Gastrocnemius medialis (tissue), 4 donors: Measurements from ENCODE around the gene RAD51B. TPM values are rescaled to one million over a fixed set of nuclear protein-coding genes. Genes with fewer than 3 reads are reported as not detected.

Experiments used
- ATAC-seq, 2 donors: fragments of 150-250 bp; one replicate each; pipeline ENCODE4 v1.9.1; 2016
- DNase-seq, 2 donors: peaks; one replicate each; pipeline ENCODE4 v3.0.0-alpha.2; 2019
- H3K27ac ChIP-seq, 4 donors: fragments of 200-600 bp; sonication (generic); 1 replicate in 1 of 4; 2 replicates in 3 of 4; pipeline ENCODE4 v1.5.1; 2016 to 2018; ENCODE audit warnings: mild to moderate bottlenecking in 2 of 4, moderate library complexity in 1 of 4
- H3K27me3 ChIP-seq, 3 donors: fragments of 200-600 bp; sonication (generic) in 2 of 3; 1 replicate in 1 of 3; 2 replicates in 2 of 3; pipeline versions ENCODE4 v1.5.1 to v1.6.0; 2016 to 2019; ENCODE audit warnings: mild to moderate bottlenecking in 1 of 3, moderate library complexity in 1 of 3
- H3K36me3 ChIP-seq, 2 donors: fragments of 200-600 bp; sonication (generic) in 1 of 2; one replicate each; pipeline ENCODE4 v1.5.1; 2017 to 2018
- H3K4me1 ChIP-seq, 2 donors: fragments of 200-600 bp; sonication (generic) in 1 of 2; one replicate each; pipeline ENCODE4 v1.5.1; 2016 to 2017; ENCODE audit warnings: mild to moderate bottlenecking in 2 of 2
- H3K4me3 ChIP-seq, 4 donors: fragments of 200-600 bp; sonication (generic) in 3 of 4; 1 replicate in 1 of 4; 2 replicates in 3 of 4; pipeline ENCODE4 v1.5.1; 2016 to 2019; ENCODE audit warnings: mild to moderate bottlenecking in 2 of 4
- H3K9me3 ChIP-seq, 3 donors: fragments of 200-600 bp; sonication (generic) in 2 of 3; 1 replicate in 1 of 3; 2 replicates in 2 of 3; pipeline ENCODE4 v1.5.1; 2016 to 2019
- CTCF ChIP-seq, 5 experiments: fragments of 450-650 bp in 3 of 5; fragments of 200-600 bp in 2 of 5; sonication (generic) in 2 of 5; IDR thresholded peaks in 4 of 5; conservative IDR thresholded peaks in 1 of 5; 1 replicate in 4 of 5; 2 replicates in 1 of 5; pipeline ENCODE4 v1.5.1; 2016 to 2019; ENCODE audit warnings: antibody characterized with exemption in 5 of 5, mild to moderate bottlenecking in 3 of 5, moderate library complexity in 3 of 5
- POLR2A ChIP-seq, 2 donors: fragments of 450-650 bp; IDR thresholded peaks; one replicate each; pipeline ENCODE4 v1.6.1; 2017; ENCODE audit warnings: antibody characterized with exemption in 2 of 2, mild to moderate bottlenecking in 2 of 2, moderate library complexity in 2 of 2
- in situ Hi-C, 4 donors: fragments of 200-750 bp; cut with MboI; loops; one replicate each; pipeline versions ENCODE4 v1.15.0 to v1.8.0; 2017; ENCODE audit warnings: low sequenced_read_pairs in 4 of 4
- intact Hi-C: fragments of 100-400 bp; cut with DNase I; formaldehyde crosslinking; loops from one replicate; pipeline ENCODE4 v1.15.1; 2023; ENCODE audit warnings: low total_unique reads
- total RNA-seq, 4 donors: library from RNA; depleted of rRNA; stranded (reverse); fragments of >200 nt; gene quantifications; one replicate each; pipeline versions ENCODE4 v1.1.0 to v1.2.3, GENCODE V29; 2016

Gene RAD51B
- total RNA-seq, 4 donors from 2014 or later, result 1.6 to 3.3 (median 2.4) TPM

GRCh38 chr14:68539241-68539737, 719.7 kb downstream of the RAD51B start:
- Histone ChIP-seq H3K9me3 (no peaks in the 10 kb centered on the region), H3K4me3 (no peak overlapping the region), H3K27me3 (no peaks in the 10 kb centered on the region), H3K27ac (peak overlapping the region; percentile 66 to 84 (median 80)), H3K36me3 (no peaks in the 10 kb centered on the region), H3K4me1 (peaks cover 37 to 46% of the 10 kb centered on the region in 2 donors)
- no peak for TF ChIP-seq POLR2A (IDR thresholded peaks at IDR 0.05)
- TF ChIP-seq CTCF (IDR thresholded peaks at IDR 0.05 in 4 of 5, conservative IDR thresholded peaks at IDR 0.05 in 1 of 5), result no peak
- intact Hi-C loops (no loop called here), in situ Hi-C loops (loop anchor here in 1 of 4 donors (25.0 kb wide), 1 partner anchor 248 kb away; the partner anchor contains the start of gene ZFP36L1)
- ATAC-seq (peak; percentile 46 to 71), DNase-seq (peak in 1 of 2 donors; percentile 66)

DNA sequence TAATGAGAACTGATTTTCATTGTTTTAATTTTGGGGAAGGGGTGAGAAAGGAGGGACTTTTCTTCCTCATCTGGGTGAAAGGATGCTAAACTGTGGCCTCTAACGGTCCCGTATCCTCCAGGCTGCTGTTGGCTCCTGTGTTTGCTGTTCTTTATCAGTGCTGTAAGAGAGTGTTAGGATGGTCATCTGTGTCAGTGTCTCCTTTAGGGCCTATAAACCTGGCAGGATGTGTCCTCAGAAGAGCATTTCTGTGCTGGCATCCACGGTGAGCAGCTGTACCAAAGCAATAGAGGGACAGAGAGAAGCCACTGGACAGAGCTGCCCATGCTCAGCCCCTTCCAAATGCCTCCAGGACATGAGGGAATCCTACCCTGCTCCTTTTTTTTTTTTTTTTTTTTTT, 720.2 kb downstream of the RAD51B start:
- no peak overlapping the region for H3K4me3 ChIP-seq
- H3K27ac ChIP-seq, result peak overlapping the region; percentile 66 to 84 (median 80)
- H3K9me3 ChIP-seq, result no peaks in the 10 kb centered on the region
- no peaks in the 10 kb centered on the region for H3K27me3 ChIP-seq
- no peak for DNase-seq
- peaks cover 37 to 51% of the 10 kb centered on the region in 2 donors for H3K4me1 ChIP-seq
- peak; percentile 27 to 28 for ATAC-seq
- H3K36me3 ChIP-seq, result no peaks in the 10 kb centered on the region
- intact Hi-C loops (no loop called here), in situ Hi-C loops (loop anchor here in 3 of 4 donors (5.0 to 25.0 kb wide), 3 partner anchors 62 to 248 kb away; partner anchors contain the start of gene ZFP36L1 (in 1 of the 3))
- TF ChIP-seq POLR2A (IDR thresholded peaks at IDR 0.05), result no peak
- no peak for TF ChIP-seq CTCF (IDR thresholded peaks at IDR 0.05 in 4 of 5, conservative IDR thresholded peaks at IDR 0.05 in 1 of 5)

- Histone ChIP-seq H3K4me3 (no peak overlapping the region), H3K27ac (peak overlapping the region in 2 of 4 donors; percentile 8 to 84), H3K4me1 (peaks cover 37 to 64% of the 10 kb centered on the region in 2 donors), H3K36me3 (no peaks in the 10 kb centered on the region), H3K27me3 (no peaks in the 10 kb centered on the region), H3K9me3 (no peaks in the 10 kb centered on the region)
- in situ Hi-C loops, result loop anchor here in 3 of 4 donors (5.0 to 25.0 kb wide), 3 partner anchors 64 to 246 kb away; partner anchors contain the start of gene ZFP36L1 (in 1 of the 3)
- TF ChIP-seq POLR2A (IDR thresholded peaks at IDR 0.05), result no peak
- TF ChIP-seq CTCF (IDR thresholded peaks at IDR 0.05 in 4 of 5, conservative IDR thresholded peaks at IDR 0.05 in 1 of 5), result no peak
- no peak for DNase-seq
- ATAC-seq, result no peak
- intact Hi-C loops, result no loop called here
Measured at GRCh38 chr14:68541178-68541896, 721.8 kb downstream of the RAD51B start.

DNA sequence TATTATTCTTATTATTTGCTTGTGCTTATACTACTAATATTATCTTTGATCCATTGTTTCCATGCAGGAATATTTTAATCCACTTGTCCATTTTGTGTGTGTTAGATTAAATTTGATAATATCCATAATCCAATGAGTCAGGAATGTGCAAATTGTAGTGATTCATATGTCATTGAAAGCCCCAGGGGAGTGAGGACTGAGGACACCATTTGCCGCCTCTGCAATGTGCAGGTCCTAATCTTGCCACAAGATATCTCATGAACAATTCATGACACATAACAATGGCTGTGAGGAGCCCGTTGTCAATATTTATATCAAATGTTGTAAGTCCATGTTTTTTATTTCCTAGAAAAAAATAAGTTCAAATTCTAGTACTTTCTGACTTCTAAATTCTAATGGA, 722.8 kb downstream of the RAD51B start:
- peak overlapping the region in 1 of 4 donors; percentile 99 for H3K27ac ChIP-seq
- intact Hi-C loops (no loop called here), in situ Hi-C loops (loop anchor here in 3 of 4 donors (5.0 to 25.0 kb wide), 3 partner anchors 65 to 245 kb away; partner anchors contain the start of gene ZFP36L1 (in 1 of the 3))
- no peak overlapping the region for H3K4me3 ChIP-seq
- no peak for TF ChIP-seq POLR2A (IDR thresholded peaks at IDR 0.05)
- TF ChIP-seq CTCF (IDR thresholded peaks at IDR 0.05 in 4 of 5, conservative IDR thresholded peaks at IDR 0.05 in 1 of 5), result no peak
- peaks cover 47 to 74% of the 10 kb centered on the region in 2 donors for H3K4me1 ChIP-seq
- ATAC-seq, result no peak
- no peaks in the 10 kb centered on the region for H3K27me3 ChIP-seq
- DNase-seq, result no peak
- H3K36me3 ChIP-seq, result no peaks in the 10 kb centered on the region
- H3K9me3 ChIP-seq, result no peaks in the 10 kb centered on the region
